PC-3 (cell line): ENCODE data around the gene HDGFL2. TPM values are rescaled to one million over a fixed set of nuclear protein-coding genes. Genes with fewer than 3 reads are reported as not detected.
A peak's percentile ranks its signal among the peaks of the same experiment; 100 is the strongest.

Source experiments
- ATAC-seq: fragments of 200-7000 bp; cut with Tn5 transposase; 2 replicates; pipeline ENCODE4 v1.9.1; 2020; ENCODE audit warnings: mild to moderate bottlenecking, moderate library complexity
- BruUV-seq: library from RNA; stranded (reverse); fragments of 400-500 nt; replicated peaks from 2 replicates; lab custom pipeline; 2021; lab: Mats Ljungman, UMichigan
- CTCF ChIA-PET: fragments of 300-600 bp; sonication (Branson Sonifier 250); formaldehyde crosslinking; loops from one replicate; lab custom pipeline; 2022; ENCODE audit warnings: antibody characterized with exemption; lab: Charles Lee
- POLR2A ChIA-PET: fragments of 300-600 bp; sonication (Branson Sonifier 250); formaldehyde crosslinking; loops from one replicate; lab custom pipeline; 2022; ENCODE audit warnings: antibody characterized with exemption; ENCODE audit not compliant: unreplicated experiment; lab: Charles Lee
- DNase-seq: peaks from one replicate; pipeline ENCODE4 v3.0.0-alpha.2; 2015
- H2AFZ ChIP-seq: fragments of 300-600 bp; sonication (generic); 2 replicates; pipeline ENCODE4 v1.6.0; 2016; ENCODE audit warnings: antibody characterized with exemption, low read length
- H3F3A ChIP-seq: fragments of 300-600 bp; sonication (generic); one replicate; pipeline ENCODE4 v1.6.0; 2017; ENCODE audit warnings: antibody characterized with exemption, low read length, control low read depth, mild to moderate bottlenecking; ENCODE audit not compliant: unreplicated experiment
- H3K27ac ChIP-seq: fragments of 300-600 bp; sonication (generic); 2 replicates; pipeline ENCODE4 v1.5.1; 2016; ENCODE audit warnings: mild to moderate bottlenecking, low read length
- H3K27me3 ChIP-seq: fragments of 300-600 bp; sonication (generic); 2 replicates; pipeline ENCODE4 v1.6.1; 2016; ENCODE audit warnings: low read length, mixed read lengths
- H3K36me3 ChIP-seq: fragments of 300-600 bp; sonication (generic); 2 replicates; pipeline ENCODE4 v1.6.1; 2016; ENCODE audit warnings: low read depth, mixed run types, low read length, mixed read lengths
- H3K4me1 ChIP-seq: fragments of 300-600 bp; sonication (generic); 2 replicates; pipeline ENCODE4 v1.5.1; 2016; ENCODE audit warnings: low read length; ENCODE audit not compliant: insufficient read depth
- H3K4me2 ChIP-seq: fragments of 300-600 bp; sonication (generic); 2 replicates; pipeline ENCODE4 v1.6.0; 2016; ENCODE audit warnings: low read length
- H3K4me3 ChIP-seq: fragments of 300-600 bp; sonication (generic); 2 replicates; pipeline ENCODE4 v1.5.1; 2016; ENCODE audit warnings: mild to moderate bottlenecking, low read length, mixed read lengths
- H3K79me2 ChIP-seq: fragments of 300-600 bp; sonication (generic); 2 replicates; pipeline ENCODE4 v1.6.1; 2017; ENCODE audit warnings: low read length, mixed read lengths
- H3K9ac ChIP-seq: fragments of 300-600 bp; sonication (generic); 2 replicates; pipeline ENCODE4 v1.6.0; 2016; ENCODE audit warnings: mild to moderate bottlenecking, low read length
- H3K9me2 ChIP-seq: fragments of 300-600 bp; sonication (generic); replicated peaks from 2 replicates; pipeline ENCODE4 v1.6.1; 2016; ENCODE audit warnings: mixed run types, low read length, mixed read lengths
- H3K9me3 ChIP-seq: fragments of 300-600 bp; sonication (generic); 2 replicates; pipeline ENCODE4 v1.6.1; 2016; ENCODE audit warnings: low read length, mixed read lengths
- H4K20me1 ChIP-seq: fragments of 300-600 bp; sonication (generic); 2 replicates; pipeline ENCODE4 v1.6.1; 2016; ENCODE audit warnings: low read length, mixed read lengths
- CTCF ChIP-seq: fragments of 300-600 bp; sonication (generic); conservative IDR thresholded peaks from 2 replicates; pipeline ENCODE4 v1.5.1; 2017; ENCODE audit warnings: antibody characterized with exemption, low read depth, mild to moderate bottlenecking, low read length
- EZH2 ChIP-seq: fragments of 300-600 bp; sonication (generic); IDR thresholded peaks from one replicate; pipeline ENCODE4 v1.6.1; 2017; ENCODE audit warnings: antibody characterized with exemption, mild to moderate bottlenecking, low read length; ENCODE audit not compliant: unreplicated experiment
- EZH2phosphoT487 ChIP-seq: fragments of 300-600 bp; sonication (generic); IDR thresholded peaks from 2 replicates; pipeline ENCODE4 v1.6.1; 2018; ENCODE audit warnings: mild to moderate bottlenecking, antibody characterized with exemption, low read length, borderline replicate concordance
- intact Hi-C: fragments of 100-400 bp; cut with micrococcal nuclease; formaldehyde crosslinking; loops from 2 replicates; pipeline ENCODE4 v1.9.0; 2023
- total RNA-seq: library from RNA; depleted of rRNA; stranded (reverse); fragments of >200 nt; gene quantifications from 2 replicates; pipeline ENCODE4 v1.2.3, GENCODE V29; 2014

HDGFL2 gene
- total RNA-seq, 1 experiment from 2014 or later = 111 TPM

- POLR2A ChIA-PET = interaction anchor here (0.6 to 0.7 kb wide), 3 partner anchors 12 to 81 kb away, joined by 3 to 11 read pairs (median 4); no protein-coding TSS in a partner anchor
- Histone ChIP-seq H3K4me1 (no peaks in the 10 kb centered on the region; the same call in 1 of the 2 replicates), H3F3A (no peaks in the 10 kb centered on the region), H3K4me2 (peak overlapping the region; percentile 88), H4K20me1 (no peaks in the 10 kb centered on the region), H3K27me3 (no peaks in the 10 kb centered on the region), H3K79me2 (peaks cover 17% of the 10 kb centered on the region), H3K4me3 (peak overlapping the region; percentile 81), H2AFZ (peak overlapping the region; percentile 50; the same call in 1 of the 2 replicates), H3K9ac (peak overlapping the region; percentile 71), H3K9me2 (no peaks in the 10 kb centered on the region), H3K36me3 (no peaks in the 10 kb centered on the region), H3K27ac (peak overlapping the region; percentile 5; the same call in 1 of the 2 replicates), H3K9me3 (no peaks in the 10 kb centered on the region)
- TF ChIP-seq CTCF (no peak), EZH2phosphoT487 (no peak), EZH2 (no peak)
- DNase-seq (peak; percentile 34), ATAC-seq (peak; percentile 33)
- BruUV-seq = no TSS peak
- CTCF ChIA-PET = no interaction called here
- intact Hi-C loops = loop anchor here (2.0 kb wide), 1 partner anchor 210 kb away; the partner anchor contains the start of gene YJU2
Measured at GRCh38 chr19:4456476-4456842, 15.6 kb upstream of the HDGFL2 start.

DNA sequence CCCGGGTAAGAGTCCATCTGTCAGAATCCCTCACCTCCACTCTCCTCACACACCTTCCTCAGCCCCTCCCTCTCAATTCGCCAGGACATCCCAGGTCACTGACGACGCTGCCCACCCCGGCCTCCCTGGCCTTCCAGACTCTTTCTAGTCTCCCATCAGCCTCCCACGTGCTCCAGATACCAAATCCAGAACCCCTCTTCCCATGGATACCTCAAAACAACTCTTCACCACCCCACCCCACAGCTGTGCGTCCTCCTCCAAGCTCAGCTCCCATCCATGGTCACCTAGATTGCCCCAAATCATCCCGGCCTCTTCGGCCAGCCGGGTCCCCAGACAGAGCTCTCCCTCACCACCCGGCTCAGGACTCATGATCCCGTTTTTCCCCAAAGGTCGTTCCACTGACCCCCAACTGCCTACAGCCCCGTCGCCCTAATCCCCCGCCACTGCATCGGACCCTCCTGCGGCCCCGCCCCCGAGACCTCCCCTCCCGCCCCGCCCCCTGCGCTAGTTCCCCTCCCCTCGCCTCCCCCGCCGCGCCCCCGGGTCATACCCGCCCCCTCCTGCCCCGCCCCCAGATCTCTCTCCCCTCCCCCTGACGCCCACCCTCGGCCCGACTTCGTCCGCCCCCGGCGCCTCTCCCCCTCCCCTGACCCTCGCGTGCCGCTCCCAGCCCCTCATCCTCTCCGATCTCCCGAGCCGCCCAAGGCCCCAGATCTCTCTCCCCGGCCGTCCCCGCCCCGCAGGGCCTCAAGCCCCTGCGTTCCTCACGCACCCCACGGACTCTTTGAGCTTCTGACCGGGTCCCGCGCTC is 15.0 kb upstream of the HDGFL2 start:
- peak overlapping the region; percentile 81 for H3K4me3 ChIP-seq
- H3K4me2 ChIP-seq = peak overlapping the region; percentile 88
- H4K20me1 ChIP-seq = no peaks in the 10 kb centered on the region
- H3K9me2 ChIP-seq = no peaks in the 10 kb centered on the region
- no peaks in the 10 kb centered on the region for H3K36me3 ChIP-seq
- intact Hi-C loops = loop anchor here (2.0 kb wide), 1 partner anchor 210 kb away; the partner anchor contains the start of gene YJU2
- no peaks in the 10 kb centered on the region for H3F3A ChIP-seq
- no peak for TF ChIP-seq EZH2
- TF ChIP-seq CTCF = no peak
- no peak for TF ChIP-seq EZH2phosphoT487
- CTCF ChIA-PET = no interaction called here
- H3K9me3 ChIP-seq = no peaks in the 10 kb centered on the region
- BruUV-seq = no TSS peak
- peak overlapping the region; percentile 50 for H2AFZ ChIP-seq
- no peaks in the 10 kb centered on the region; the same call in 1 of the 2 replicates for H3K4me1 ChIP-seq
- H3K79me2 ChIP-seq = peaks cover 17% of the 10 kb centered on the region
- DNase-seq (no peak), ATAC-seq (peak; percentile 37)
- H3K9ac ChIP-seq = peak overlapping the region; percentile 71
- peak overlapping the region; percentile 5; the same call in 1 of the 2 replicates for H3K27ac ChIP-seq
- POLR2A ChIA-PET = interaction anchor here (0.6 to 0.7 kb wide), 4 partner anchors 11 to 81 kb away, joined by 3 to 14 read pairs (median 8); no protein-coding TSS in a partner anchor
- H3K27me3 ChIP-seq = no peaks in the 10 kb centered on the region
